SK-N-SH (cell line): Measurements from ENCODE around the gene ABLIM2. TPM values are rescaled to one million over a fixed set of nuclear protein-coding genes. Genes with fewer than 3 reads are reported as not detected.

Experiments
- CTCF ChIA-PET: fragments of 300-600, 350-600 bp; formaldehyde crosslinking; extraction: SDS; loops from one replicate; lab custom pipeline; 2021; lab: Yijun Ruan, JAX
- POLR2A ChIA-PET: fragments of 350-600 bp; sonication (Branson Sonifier 250); formaldehyde crosslinking; extraction: SDS; loops from one replicate; lab custom pipeline; 2020; ENCODE audit warnings: antibody characterized with exemption, inconsistent platforms; lab: Yijun Ruan, JAX
- DNase-seq: peaks from one replicate; pipeline ENCODE4 v3.0.0; 2012
- H2AFZ ChIP-seq: fragments of 200-600 bp; sonication (generic); 2 replicates; pipeline ENCODE4 v1.8.1; 2016; ENCODE audit warnings: antibody characterized with exemption, mild to moderate bottlenecking, low read depth
- H3F3A ChIP-seq: fragments of 200-600 bp; sonication (generic); replicated peaks from 2 replicates; pipeline ENCODE3; 2016; ENCODE audit warnings: antibody characterized with exemption, mild to moderate bottlenecking; ENCODE audit not compliant: insufficient read depth
- H3K27ac ChIP-seq, 2 experiments: fragments of 200-500 bp in 1 of 2; fragments of 200-600 bp in 1 of 2; sonication (Bioruptor generic) in 1 of 2; sonication (generic), shearing (Covaris generic) in 1 of 2; 2 replicates each; pipeline versions ENCODE4 v1.5.1 to v1.6.1; 2014 to 2016; ENCODE audit warnings: low read depth in 2 of 2, inconsistent platforms in 1 of 2, low read length in 1 of 2, mild to moderate bottlenecking in 1 of 2, mixed read lengths in 1 of 2
- H3K27me3 ChIP-seq: fragments of 200-600 bp; sonication (generic), shearing (Covaris generic); 2 replicates; pipeline ENCODE4 v1.6.1; 2016; ENCODE audit warnings: mixed run types; ENCODE audit not compliant: insufficient read depth
- H3K36me3 ChIP-seq, 2 experiments: fragments of 200-500 bp in 1 of 2; fragments of 200-600 bp in 1 of 2; sonication (Bioruptor generic) in 1 of 2; sonication (generic) in 1 of 2; replicated peaks in 1 of 2; 2 replicates each; pipeline versions ENCODE3 to v1.5.1; 2014 to 2016; ENCODE audit warnings: low read length in 1 of 2, mild to moderate bottlenecking in 1 of 2; ENCODE audit not compliant: insufficient read depth in 2 of 2, control insufficient read depth in 1 of 2
- H3K4me1 ChIP-seq, 2 experiments: fragments of 200-500 bp in 1 of 2; fragments of 200-600 bp in 1 of 2; sonication (Bioruptor generic) in 1 of 2; sonication (generic), shearing (Covaris generic) in 1 of 2; 2 replicates each; pipeline versions ENCODE4 v1.5.1 to v1.6.1; 2014 to 2016; ENCODE audit warnings: low read depth in 1 of 2, low read length in 1 of 2, mixed run types in 1 of 2; ENCODE audit not compliant: insufficient read depth in 2 of 2, control insufficient read depth in 1 of 2
- H3K4me2 ChIP-seq: fragments of 200-600 bp; sonication (generic), shearing (Covaris generic); 2 replicates; pipeline ENCODE4 v1.6.1; 2017; ENCODE audit warnings: mixed run types
- H3K4me3 ChIP-seq, 2 experiments: fragments of 200-500 bp in 1 of 2; fragments of 200-600 bp in 1 of 2; sonication (Bioruptor generic) in 1 of 2; sonication (generic), shearing (Covaris generic) in 1 of 2; 2 replicates each; pipeline versions ENCODE4 v1.5.1 to v1.8.1; 2014 to 2016; ENCODE audit warnings: low read depth in 2 of 2, inconsistent platforms in 1 of 2, low read length in 1 of 2, mild to moderate bottlenecking in 1 of 2, mixed read lengths in 1 of 2, moderate library complexity in 1 of 2
- H3K79me2 ChIP-seq: fragments of 200-600 bp; sonication (generic); 2 replicates; pipeline ENCODE4 v1.8.1; 2017; ENCODE audit warnings: mild to moderate bottlenecking; ENCODE audit not compliant: insufficient read depth
- H3K9ac ChIP-seq: fragments of 200-600 bp; sonication (generic); 2 replicates; pipeline ENCODE4 v1.6.1; 2017; ENCODE audit warnings: mixed run types
- H3K9me2 ChIP-seq: fragments of 200-600 bp; sonication (generic); 2 replicates; pipeline ENCODE4 v1.6.1; 2017; ENCODE audit warnings: mixed run types
- H3K9me3 ChIP-seq: fragments of 200-600 bp; sonication (generic); 2 replicates; pipeline ENCODE4 v1.6.1; 2017; ENCODE audit warnings: mixed run types, mild to moderate bottlenecking, moderate library complexity
- H4K20me1 ChIP-seq: fragments of 200-600 bp; sonication (generic); 2 replicates; pipeline ENCODE4 v1.6.1; 2017; ENCODE audit warnings: mild to moderate bottlenecking, mixed run types; ENCODE audit not compliant: insufficient read depth
- CHD2 ChIP-seq: fragments of 150-350 bp; IDR thresholded peaks from 2 replicates; pipeline ENCODE4 v1.6.1; 2018; ENCODE audit warnings: low read length; ENCODE audit not compliant: partially characterized antibody
- EP300 ChIP-seq, 2 experiments: IDR thresholded peaks; 2 replicates each; pipeline versions ENCODE4 v1.4.0 to v1.6.1; 2012; ENCODE audit warnings: borderline replicate concordance in 1 of 2, low read depth in 1 of 2, low read length in 1 of 2
- FOXJ3 ChIP-seq: sonication (generic); formaldehyde crosslinking; IDR thresholded peaks from 2 replicates; pipeline ENCODE4 v1.5.1; 2020; ENCODE audit warnings: mild to moderate bottlenecking, missing genetic modification reagents
- GATA2 ChIP-seq: sonication (generic); formaldehyde crosslinking; IDR thresholded peaks from 2 replicates; pipeline ENCODE4 v1.5.0; 2020; ENCODE audit warnings: mild to moderate bottlenecking, missing genetic modification reagents
- JUND ChIP-seq: IDR thresholded peaks from 2 replicates; pipeline ENCODE4 v1.4.0; 2012
- MAX ChIP-seq: IDR thresholded peaks from 2 replicates; pipeline ENCODE4 v1.4.0; 2012; ENCODE audit warnings: low read depth
- MEF2A ChIP-seq: IDR thresholded peaks from 2 replicates; pipeline ENCODE4 v1.4.0; 2012; ENCODE audit warnings: low read depth, borderline replicate concordance
- MXI1 ChIP-seq: IDR thresholded peaks from 2 replicates; pipeline ENCODE4 v1.6.1; 2012; ENCODE audit warnings: mild to moderate bottlenecking, low read depth, low read length, improper control_type of control experiment
- NRF1 ChIP-seq: IDR thresholded peaks from 2 replicates; pipeline ENCODE4 v1.6.1; 2012; ENCODE audit warnings: low read depth, mild to moderate bottlenecking, low read length
- PBX3 ChIP-seq: IDR thresholded peaks from 2 replicates; pipeline ENCODE4; 2012
- RCOR1 ChIP-seq: fragments of 150-350 bp; IDR thresholded peaks from 2 replicates; pipeline ENCODE4 v1.6.1; 2017; ENCODE audit warnings: antibody characterized with exemption, low read length
- REST ChIP-seq: IDR thresholded peaks from 2 replicates; pipeline ENCODE4 v1.6.1; 2012; ENCODE audit warnings: mild to moderate bottlenecking, low read depth, low read length, moderate library complexity
- RFX5 ChIP-seq: IDR thresholded peaks from 2 replicates; pipeline ENCODE4 v1.6.1; 2012; ENCODE audit warnings: mild to moderate bottlenecking, improper control_type of control experiment, low read length
- SIN3A ChIP-seq: IDR thresholded peaks from 2 replicates; pipeline ENCODE4 v1.6.1; 2012; ENCODE audit warnings: low read depth, mild to moderate bottlenecking, low read length, moderate library complexity, borderline replicate concordance
- TCF12 ChIP-seq: IDR thresholded peaks from 2 replicates; pipeline ENCODE4 v1.4.0; 2012
- USF1 ChIP-seq: IDR thresholded peaks from 2 replicates; pipeline ENCODE4 v1.4.0; 2012; ENCODE audit warnings: low read depth, borderline replicate concordance
- YY1 ChIP-seq: IDR thresholded peaks from 2 replicates; pipeline ENCODE4 v1.4.0; 2012; ENCODE audit warnings: low read depth, mild to moderate bottlenecking
- WGBS: methylation state at CpG from one replicate; pipeline ENCODE4 v1.1.6; 2017; ENCODE audit warnings: low lambda C conversion rate; 5-methylcytosine and 5-hydroxymethylcytosine counted together
- polyA plus RNA-seq, 3 experiments: library from polyadenylated mRNA; depleted of rRNA; stranded (reverse); fragments of >200 nt; gene quantifications; 2 replicates each; pipeline ENCODE4 v1.2.3, GENCODE V29; 2012

Gene ABLIM2
- polyA plus RNA-seq, 1 of the 3 experiments (the other 2 are of a cell fraction), result 0.53 TPM

- DNase-seq, result no peak
- no peaks in the 10 kb centered on the region for H3K36me3 ChIP-seq
- H3K27me3 ChIP-seq, result peaks cover 18% of the 10 kb centered on the region; the same call in 1 of the 2 replicates
- no peak for TF ChIP-seq MEF2A
- no peak for TF ChIP-seq MAX
- TF ChIP-seq FOXJ3 (CRISPR knock-in tag), result no peak
- TF ChIP-seq CHD2, result no peak
- TF ChIP-seq RFX5, result no peak
- no peak for TF ChIP-seq GATA2
- TF ChIP-seq MXI1, result no peak
- TF ChIP-seq PBX3, result no peak
- no peak for TF ChIP-seq TCF12
- TF ChIP-seq NRF1, result no peak
- TF ChIP-seq JUND, result no peak
- TF ChIP-seq EP300 (IDR thresholded peaks at IDR 0.05; ENCODE audit: borderline replicate concordance in 1 of 2, low read depth in 1 of 2, low read length in 1 of 2), result no peak
- TF ChIP-seq YY1, result no peak
- ChIA-PET POLR2A (interaction anchor here (1.1 kb wide), 1 partner anchor 9 kb away, joined by 3 read pairs; no protein-coding TSS in a partner anchor), CTCF (interaction anchor here (0.6 to 2.7 kb wide), 4 partner anchors 9 to 409 kb away, joined by 3 to 7 read pairs (median 4); no protein-coding TSS in a partner anchor)
- 67% methylated on average over 14 of the region's 15 CpGs for WGBS
- no peak overlapping the region for H2AFZ ChIP-seq
- peaks cover under 1% of the 10 kb centered on the region for H3F3A ChIP-seq
- H3K9ac ChIP-seq, result no peak overlapping the region
- H3K4me1 ChIP-seq, result peaks cover 0 to 2% of the 10 kb centered on the region in 2 experiments; a peak in 1 of 4 replicates
- H4K20me1 ChIP-seq, result no peaks in the 10 kb centered on the region
- H3K9me3 ChIP-seq, result no peaks in the 10 kb centered on the region
- H3K27ac ChIP-seq, result no peak overlapping the region
- H3K9me2 ChIP-seq, result no peaks in the 10 kb centered on the region
- H3K79me2 ChIP-seq, result no peaks in the 10 kb centered on the region
- no peak overlapping the region for H3K4me2 ChIP-seq
- no peak overlapping the region for H3K4me3 ChIP-seq
Observed at GRCh38 chr4:8001564-8002355, 156.9 kb downstream of the ABLIM2 start.

DNA sequence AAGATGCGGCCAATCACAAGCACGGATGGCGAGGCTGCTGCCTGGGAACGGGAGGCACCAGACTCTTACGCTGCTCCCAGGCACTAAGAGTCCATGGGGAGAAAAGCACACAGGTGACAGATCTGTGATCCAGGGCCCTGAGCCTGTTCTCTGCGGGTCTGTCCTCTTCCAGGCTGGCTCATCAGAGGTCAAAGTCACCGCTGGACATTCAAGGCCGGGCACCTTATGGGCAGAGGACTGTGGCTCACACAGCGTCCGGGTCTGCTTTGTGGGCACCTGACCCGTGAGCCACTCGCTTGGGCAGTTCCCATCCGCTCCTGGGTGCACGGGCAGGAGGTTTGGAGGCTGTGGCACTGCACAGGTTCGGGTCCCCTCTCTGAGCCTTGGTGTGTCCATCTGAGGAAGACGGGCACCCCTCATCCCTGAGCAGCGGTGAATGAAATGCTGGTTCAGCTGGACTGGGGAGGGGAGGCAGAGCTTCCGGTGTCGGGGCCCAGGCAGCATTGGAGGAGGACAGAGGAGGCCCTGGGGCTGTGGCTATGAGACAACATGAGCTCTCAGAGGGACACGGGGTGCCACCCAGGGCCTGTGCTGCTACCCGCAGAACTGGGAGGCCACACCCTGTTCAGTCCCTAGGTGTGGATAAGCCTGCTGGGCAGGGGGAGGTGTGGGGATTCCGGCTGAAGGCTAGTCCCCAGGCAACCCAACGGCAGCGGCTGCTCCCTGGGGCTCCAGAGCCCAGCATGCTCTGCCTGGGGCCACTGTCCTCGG lies 157.7 kb downstream of the ABLIM2 start:
- Histone ChIP-seq H3K9me2 (no peaks in the 10 kb centered on the region), H3K4me2 (no peak overlapping the region), H3K36me3 (no peaks in the 10 kb centered on the region), H3F3A (peaks cover 3% of the 10 kb centered on the region), H3K4me1 (no peaks in the 10 kb centered on the region; a peak in 1 of 4 replicates), H2AFZ (no peak overlapping the region), H4K20me1 (no peaks in the 10 kb centered on the region), H3K9me3 (no peaks in the 10 kb centered on the region), H3K79me2 (no peaks in the 10 kb centered on the region), H3K4me3 (no peak overlapping the region), H3K27me3 (peaks cover 18% of the 10 kb centered on the region; the same call in 1 of the 2 replicates), H3K9ac (no peak overlapping the region), H3K27ac (no peak overlapping the region)
- ChIA-PET CTCF (interaction anchor here (1.1 to 2.7 kb wide), 4 partner anchors 9 to 410 kb away, joined by 3 to 7 read pairs (median 4); no protein-coding TSS in a partner anchor), POLR2A (interaction anchor here (1.1 kb wide), 1 partner anchor 10 kb away, joined by 3 read pairs; no protein-coding TSS in a partner anchor)
- TF ChIP-seq REST (no peak), RCOR1 (no peak), PBX3 (no peak), SIN3A (no peak), USF1 (no peak), NRF1 (no peak)
- WGBS, result 73% methylated on average over 18 of the region's 25 CpGs
- DNase-seq, result no peak
